OCI-LY7 (cell line): ENCODE data around the gene DUS3L.

Experiments used
- CTCF ChIP-seq: fragments of 200-600 bp; sonication (generic); conservative IDR thresholded peaks from 2 replicates; pipeline ENCODE4 v1.5.1; 2014; ENCODE audit warnings: mild to moderate bottlenecking, antibody characterized with exemption, low read length, moderate library complexity, mixed read lengths
- EZH2phosphoT487 ChIP-seq: fragments of 200-600 bp; sonication (generic); IDR thresholded peaks from 2 replicates; pipeline ENCODE4 v1.6.1; 2018; ENCODE audit warnings: low read depth, borderline replicate concordance, mild to moderate bottlenecking, mixed run types, antibody characterized with exemption, low read length, moderate library complexity, mixed read lengths

- TF ChIP-seq CTCF (no peak), EZH2phosphoT487 (no peak)
Measured at GRCh38 chr19:5782945-5783919, 7.7 kb downstream of the DUS3L start.
